Liver (tissue), 3 donors: ENCODE results near the gene DONSON.

ENCODE experiments used
- CTCF ChIP-seq: fragments of 150-350 bp; IDR thresholded peaks from 2 replicates; pipeline ENCODE4 v1.5.1; 2017; ENCODE audit warnings: improper control_type of control experiment, low read depth, low read length; ENCODE audit not compliant: missing input control
- EGR1 ChIP-seq, 2 donors: IDR thresholded peaks; 2 replicates each; pipeline ENCODE4 v1.6.1; 2016 to 2018; ENCODE audit warnings: antibody characterized with exemption in 2 of 2, low read depth in 2 of 2
- FOXA1 ChIP-seq: IDR thresholded peaks from 2 replicates; pipeline ENCODE4 v1.6.1; 2016; ENCODE audit warnings: antibody characterized with exemption
- GABPA ChIP-seq, 2 donors: IDR thresholded peaks in 1 of 2; conservative IDR thresholded peaks in 1 of 2; 2 replicates each; pipeline ENCODE4 v1.6.1; 2016; ENCODE audit warnings: antibody characterized with exemption in 2 of 2, mild to moderate bottlenecking in 1 of 2, moderate library complexity in 1 of 2
- JUND ChIP-seq, 2 donors: IDR thresholded peaks; 2 replicates each; pipeline ENCODE4 v1.6.1; 2016; ENCODE audit warnings: antibody characterized with exemption in 2 of 2
- MAX ChIP-seq: IDR thresholded peaks from 2 replicates; pipeline ENCODE4 v1.6.1; 2016; ENCODE audit warnings: antibody characterized with exemption
- RAD21 ChIP-seq, 2 donors: IDR thresholded peaks; 2 replicates each; pipeline ENCODE4 v1.6.1; 2016; ENCODE audit warnings: antibody characterized with exemption in 2 of 2, mild to moderate bottlenecking in 2 of 2
- REST ChIP-seq: IDR thresholded peaks from 2 replicates; pipeline ENCODE4 v1.6.1; 2016; ENCODE audit warnings: antibody characterized with exemption, mild to moderate bottlenecking
- SP1 ChIP-seq: IDR thresholded peaks from 2 replicates; pipeline ENCODE4 v1.6.1; 2018; ENCODE audit warnings: antibody characterized with exemption, mild to moderate bottlenecking
- TAF1 ChIP-seq: conservative IDR thresholded peaks from 2 replicates; pipeline ENCODE4 v1.6.1; 2016; ENCODE audit warnings: antibody characterized with exemption, mild to moderate bottlenecking
- donor health status: healthy.
- donor health status: healthy.

GRCh38 chr21:33540711-33541104 lies 47.8 kb downstream of the DONSON start:
- TF ChIP-seq JUND (IDR thresholded peaks at IDR 0.05) (no peak), CTCF (no peak), EGR1 (IDR thresholded peaks at IDR 0.05; ENCODE audit: low read depth in 2 of 2) (no peak), TAF1 (no peak), GABPA (IDR thresholded peaks at IDR 0.05 in 1 of 2, conservative IDR thresholded peaks at IDR 0.05 in 1 of 2) (no peak), FOXA1 (no peak), MAX (no peak), RAD21 (IDR thresholded peaks at IDR 0.05) (no peak), SP1 (no peak), REST (no peak)
